GM20431 (cell line): ENCODE measurements around the gene APLNR.

Experiments
- in situ Hi-C: fragments of 300-500 bp; cut with MseI, MboI; formaldehyde crosslinking; loops from one replicate; pipeline ENCODE4 v1.15.0; 2020; ENCODE audit warnings: low sequenced_read_pairs; ENCODE audit not compliant: unreplicated experiment

Gene APLNR

GRCh38 chr11:57191311-57192219, 45.5 kb downstream of the APLNR start:
- in situ Hi-C loops = no loop called here

- in situ Hi-C loops = no loop called here
Observed at GRCh38 chr11:57190548-57190947, 46.5 kb downstream of the APLNR start.
